ENCODE results near the gene SORCS3.

The SORCS3 gene

DNA sequence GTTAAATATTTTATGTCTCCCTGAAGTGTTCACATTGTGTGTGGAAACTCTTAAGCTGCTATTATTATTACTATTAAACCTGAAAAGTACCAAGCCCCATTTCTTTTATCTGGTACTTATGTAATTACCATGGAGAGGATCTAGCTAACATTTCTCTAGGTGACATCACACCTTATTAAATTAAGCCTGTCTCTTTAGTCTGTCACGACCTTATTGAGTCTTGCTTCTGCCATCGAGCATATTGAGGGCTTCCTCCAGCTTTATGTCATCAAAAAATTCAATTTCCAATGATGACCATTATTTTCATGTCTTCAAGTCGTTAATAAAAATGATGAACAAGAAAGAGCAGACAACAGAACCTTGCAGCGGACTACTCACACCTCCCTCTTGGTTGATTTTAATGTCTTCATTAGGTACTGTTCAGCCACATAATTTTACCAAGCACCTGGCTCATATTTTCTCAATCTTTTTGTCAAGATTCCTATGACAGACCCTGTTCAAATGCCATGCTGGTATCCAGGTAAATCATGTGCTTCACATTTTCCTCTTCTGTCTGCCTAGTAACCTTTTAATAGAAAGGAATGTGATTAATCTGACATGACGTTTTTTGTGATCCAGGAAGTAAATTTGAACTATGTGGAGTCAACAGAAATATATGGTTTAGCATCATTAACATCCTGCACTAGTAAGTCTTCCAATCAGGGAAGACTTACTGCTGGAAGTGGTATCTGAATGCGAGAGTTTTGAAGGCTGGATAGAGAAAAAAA, 556.7 kb downstream of the SORCS3 start:
- Histone ChIP-seq H4K20me1 (ENCODE audit: insufficient read depth, low read length, poor library complexity, severe bottlenecking) (no peaks in the 10 kb centered on the region), H3K9ac (ENCODE audit: low read depth, low read length, poor library complexity, severe bottlenecking) (no peak overlapping the region), H3K4me3 (ENCODE audit: low read length, poor library complexity, severe bottlenecking) (no peak overlapping the region), H3K79me2 (ENCODE audit: insufficient read depth, low read length) (no peaks in the 10 kb centered on the region), H3K4me1 (ENCODE audit: insufficient read depth, low read length, poor library complexity, severe bottlenecking) (no peaks in the 10 kb centered on the region), H3K9me3 (ENCODE audit: insufficient read depth, low read depth, low read length) (no peaks in the 10 kb centered on the region), H3F3A (ENCODE audit: low read depth) (no peaks in the 10 kb centered on the region), H3K27me3 (ENCODE audit: insufficient read depth, low read length, poor library complexity, severe bottlenecking) (no peaks in the 10 kb centered on the region), H2AFZ (ENCODE audit: low read length) (no peak overlapping the region), H3K9me2 (replicated peaks; ENCODE audit: low read depth, low read length) (no peaks in the 10 kb centered on the region), H3K4me2 (ENCODE audit: low read depth, low read length, poor library complexity, severe bottlenecking) (no peak overlapping the region), H3K36me3 (ENCODE audit: insufficient read depth, low read length) (no peaks in the 10 kb centered on the region)
- TF ChIP-seq EZH2phosphoT487 (IDR thresholded peaks at IDR 0.05; ENCODE audit: borderline replicate concordance), result no peak
- TF ChIP-seq, protein P1, sequence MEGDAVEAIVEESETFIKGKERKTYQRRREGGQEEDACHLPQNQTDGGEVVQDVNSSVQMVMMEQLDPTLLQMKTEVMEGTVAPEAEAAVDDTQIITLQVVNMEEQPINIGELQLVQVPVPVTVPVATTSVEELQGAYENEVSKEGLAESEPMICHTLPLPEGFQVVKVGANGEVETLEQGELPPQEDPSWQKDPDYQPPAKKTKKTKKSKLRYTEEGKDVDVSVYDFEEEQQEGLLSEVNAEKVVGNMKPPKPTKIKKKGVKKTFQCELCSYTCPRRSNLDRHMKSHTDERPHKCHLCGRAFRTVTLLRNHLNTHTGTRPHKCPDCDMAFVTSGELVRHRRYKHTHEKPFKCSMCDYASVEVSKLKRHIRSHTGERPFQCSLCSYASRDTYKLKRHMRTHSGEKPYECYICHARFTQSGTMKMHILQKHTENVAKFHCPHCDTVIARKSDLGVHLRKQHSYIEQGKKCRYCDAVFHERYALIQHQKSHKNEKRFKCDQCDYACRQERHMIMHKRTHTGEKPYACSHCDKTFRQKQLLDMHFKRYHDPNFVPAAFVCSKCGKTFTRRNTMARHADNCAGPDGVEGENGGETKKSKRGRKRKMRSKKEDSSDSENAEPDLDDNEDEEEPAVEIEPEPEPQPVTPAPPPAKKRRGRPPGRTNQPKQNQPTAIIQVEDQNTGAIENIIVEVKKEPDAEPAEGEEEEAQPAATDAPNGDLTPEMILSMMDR (conservative IDR thresholded peaks at IDR 0.05; ENCODE audit: low read length), result no peak

DNA sequence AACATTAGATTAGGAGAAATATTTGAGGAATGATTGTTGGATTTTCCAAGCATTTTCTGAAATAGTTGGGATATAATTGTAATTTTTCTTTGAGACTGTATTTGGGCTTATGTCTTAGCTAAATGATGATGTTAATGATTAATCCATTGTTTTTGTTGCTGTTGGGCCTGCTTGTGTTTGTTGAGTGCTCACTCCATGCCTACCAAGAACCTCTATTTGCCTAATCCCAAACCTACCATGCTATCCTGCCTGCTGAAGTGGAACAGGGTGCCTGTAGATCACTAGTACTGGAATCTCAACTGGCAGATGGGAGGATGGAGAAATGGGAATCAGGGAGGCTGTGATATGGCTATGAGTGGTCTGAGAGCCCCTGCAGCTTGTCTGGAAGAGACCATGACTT, 565.5 kb downstream of the SORCS3 start:
- Histone ChIP-seq H3K27me3 (ENCODE audit: insufficient read depth, low read length, poor library complexity, severe bottlenecking) (no peaks in the 10 kb centered on the region), H3K9me3 (ENCODE audit: insufficient read depth, low read depth, low read length) (no peaks in the 10 kb centered on the region), H3K4me2 (ENCODE audit: low read depth, low read length, poor library complexity, severe bottlenecking) (no peak overlapping the region), H3K9me2 (replicated peaks; ENCODE audit: low read depth, low read length) (no peaks in the 10 kb centered on the region), H4K20me1 (ENCODE audit: insufficient read depth, low read length, poor library complexity, severe bottlenecking) (no peaks in the 10 kb centered on the region), H3F3A (ENCODE audit: low read depth) (no peaks in the 10 kb centered on the region), H3K4me1 (ENCODE audit: insufficient read depth, low read length, poor library complexity, severe bottlenecking) (no peaks in the 10 kb centered on the region), H3K36me3 (ENCODE audit: insufficient read depth, low read length) (no peaks in the 10 kb centered on the region), H3K4me3 (ENCODE audit: low read length, poor library complexity, severe bottlenecking) (no peak overlapping the region), H3K79me2 (ENCODE audit: insufficient read depth, low read length) (no peaks in the 10 kb centered on the region), H3K9ac (ENCODE audit: low read depth, low read length, poor library complexity, severe bottlenecking) (no peak overlapping the region), H2AFZ (ENCODE audit: low read length) (no peak overlapping the region)
- TF ChIP-seq EZH2phosphoT487 (IDR thresholded peaks at IDR 0.05; ENCODE audit: borderline replicate concordance), result no peak
- TF ChIP-seq, protein P1 (conservative IDR thresholded peaks at IDR 0.05; ENCODE audit: low read length), result no peak

DNA sequence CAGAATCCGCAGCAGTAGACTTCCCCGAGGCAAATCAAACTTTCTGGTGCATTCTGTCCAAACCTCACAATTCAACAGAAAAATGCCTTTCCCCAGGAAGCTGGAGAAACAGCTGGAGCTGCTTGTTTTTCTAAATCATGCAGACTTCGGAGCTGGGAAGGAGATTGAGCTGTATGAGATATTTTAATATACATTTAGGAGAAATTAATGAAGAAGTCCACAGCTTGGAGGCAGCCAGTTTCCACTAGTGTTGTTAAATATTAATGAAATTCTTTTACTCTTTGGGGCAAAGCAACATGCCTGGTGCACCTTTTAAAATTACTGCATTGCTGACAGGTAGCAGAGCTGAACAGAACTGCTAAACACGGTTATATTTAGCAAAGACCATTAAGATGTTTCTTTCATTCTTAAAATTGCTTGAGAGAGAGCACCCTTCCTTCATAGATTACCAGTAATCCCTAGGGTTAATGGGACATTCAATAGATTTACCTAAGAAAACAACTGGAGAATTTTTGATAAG, 566.4 kb downstream of the SORCS3 start:
- H3K4me1 ChIP-seq (ENCODE audit: insufficient read depth, low read length, poor library complexity, severe bottlenecking), result no peaks in the 10 kb centered on the region
- no peak overlapping the region for H3K4me3 ChIP-seq (ENCODE audit: low read length, poor library complexity, severe bottlenecking)
- no peaks in the 10 kb centered on the region for H4K20me1 ChIP-seq (ENCODE audit: insufficient read depth, low read length, poor library complexity, severe bottlenecking)
- no peaks in the 10 kb centered on the region for H3K36me3 ChIP-seq (ENCODE audit: insufficient read depth, low read length)
- H3K9me3 ChIP-seq (ENCODE audit: insufficient read depth, low read depth, low read length), result no peaks in the 10 kb centered on the region
- H3K4me2 ChIP-seq (ENCODE audit: low read depth, low read length, poor library complexity, severe bottlenecking), result no peak overlapping the region
- no peaks in the 10 kb centered on the region for H3K79me2 ChIP-seq (ENCODE audit: insufficient read depth, low read length)
- H3F3A ChIP-seq (ENCODE audit: low read depth), result no peaks in the 10 kb centered on the region
- no peaks in the 10 kb centered on the region for H3K27me3 ChIP-seq (ENCODE audit: insufficient read depth, low read length, poor library complexity, severe bottlenecking)
- no peak overlapping the region for H3K9ac ChIP-seq (ENCODE audit: low read depth, low read length, poor library complexity, severe bottlenecking)
- no peaks in the 10 kb centered on the region for H3K9me2 ChIP-seq (replicated peaks; ENCODE audit: low read depth, low read length)
- H2AFZ ChIP-seq (ENCODE audit: low read length), result no peak overlapping the region
- TF ChIP-seq EZH2phosphoT487 (IDR thresholded peaks at IDR 0.05; ENCODE audit: borderline replicate concordance), result no peak
- TF ChIP-seq, protein P1 (conservative IDR thresholded peaks at IDR 0.05; ENCODE audit: low read length), result no peak

Data from Loucy (cell line).